ENCODE data around the gene EPHA3. TPM values are rescaled to one million over a fixed set of nuclear protein-coding genes. Genes with fewer than 3 reads are reported as not detected.

Gene EPHA3
- total and polyA plus RNA-seq, 2 of the 4 experiments (the other 2 are of a cell fraction), result 0.10 to 0.18 TPM

DNA sequence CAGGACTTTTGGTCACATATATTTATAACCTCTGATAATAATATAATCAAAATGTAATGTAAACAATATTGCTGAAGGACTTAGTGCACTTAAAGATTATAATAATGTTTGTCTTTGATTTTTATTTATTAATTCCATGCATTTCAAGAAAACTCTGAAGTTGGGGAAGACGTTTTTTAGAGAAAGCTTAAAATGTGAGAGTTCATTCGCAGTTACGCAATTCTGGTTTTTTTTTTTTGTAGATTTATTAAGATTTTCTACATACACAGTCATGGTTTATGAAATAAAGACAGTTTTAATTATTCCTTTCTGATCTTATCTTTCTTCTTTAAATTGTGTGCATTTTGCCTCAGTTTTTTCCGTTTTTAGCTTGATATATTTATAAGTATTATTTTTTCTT lies 204.7 kb downstream of the EPHA3 start:
- BruUV-seq (replicated peaks), result no TSS peak
- H2BK20ac ChIP-seq (ENCODE audit: low read depth, low read length), result no peak overlapping the region
- no peaks in the 10 kb centered on the region for H3K9me1 ChIP-seq (ENCODE audit: insufficient read depth, low read length)
- in situ Hi-C loops (cut with MboI; ENCODE audit: low sequenced_read_pairs), result no loop called here
- no peak overlapping the region for H3K27ac ChIP-seq (ENCODE audit: insufficient read depth, low read length)
- no peak overlapping the region for H3K56ac ChIP-seq (ENCODE audit: extremely low read depth, insufficient read depth, low read length)
- ATAC-seq (ENCODE audit: low read depth) (no peak), DNase-seq (no peak)
- no peak overlapping the region for H3K4ac ChIP-seq (ENCODE audit: low read depth, low read length)
- CTCF ChIA-PET, result interaction anchor here (0.6 kb wide), 1 partner anchor 1470 kb away, joined by 3 read pairs; no protein-coding TSS in a partner anchor
- no peak overlapping the region for H2BK5ac ChIP-seq (ENCODE audit: low read depth, low read length, poor library complexity, severe bottlenecking)
- H3K36me3 ChIP-seq (ENCODE audit: control insufficient read depth, insufficient read depth, low read length), result no peaks in the 10 kb centered on the region
- no peaks in the 10 kb centered on the region for H3K27me3 ChIP-seq (ENCODE audit: control insufficient read depth, insufficient read depth, low read length)
- no peaks in the 10 kb centered on the region for H3K79me1 ChIP-seq (ENCODE audit: low read depth in 1 of 2, low read length in 2 of 2)
- H3K9me3 ChIP-seq (ENCODE audit: control insufficient read depth, insufficient read depth, low read length), result no peaks in the 10 kb centered on the region
- peak; percentile 65 for TF ChIP-seq CEBPB (IDR thresholded peaks at IDR 0.05; ENCODE audit: low read depth, low read length)
- no peak for TF ChIP-seq SMC3 (IDR thresholded peaks at IDR 0.05; ENCODE audit: low read depth, low read length)
- H3K9ac ChIP-seq (ENCODE audit: low read depth, low read length), result no peak overlapping the region
- POLR2A ChIA-PET (ENCODE audit: unreplicated experiment), result no interaction called here
- no peak overlapping the region for H2AK9ac ChIP-seq (replicated peaks; ENCODE audit: low read depth, low read length, poor library complexity)
- H4K5ac ChIP-seq (ENCODE audit: low read depth, low read length), result no peak overlapping the region
- H2BK15ac ChIP-seq (ENCODE audit: low read depth, low read length), result no peak overlapping the region
- H3K4me2 ChIP-seq (ENCODE audit: low read depth, low read length), result no peak overlapping the region
- intact Hi-C loops (cut with micrococcal nuclease), result loop anchor here (10.0 kb wide), 1 partner anchor 533 kb away; no protein-coding TSS in a partner anchor
- no peaks in the 10 kb centered on the region for H4K20me1 ChIP-seq (ENCODE audit: insufficient read depth, low read length)
- H3K18ac ChIP-seq (ENCODE audit: low read depth, low read length), result no peak overlapping the region
- H2BK120ac ChIP-seq (ENCODE audit: low read depth, low read length), result no peak overlapping the region
- no CpG with 5 or more reads among the region's 4 CpGs for WGBS, 2 experiments (ENCODE audit: extremely low coverage in 2 of 2, insufficient read length in 1 of 2)
- no peaks in the 10 kb centered on the region for H3K4me1 ChIP-seq (ENCODE audit: control insufficient read depth, insufficient read depth, low read length)
- H3K4me3 ChIP-seq (ENCODE audit: insufficient read depth, low read depth, low read length), result no peak overlapping the region
- H2AFZ ChIP-seq (replicated peaks; ENCODE audit: low read length, poor library complexity), result no peak overlapping the region
- no peak overlapping the region for H3K23ac ChIP-seq (ENCODE audit: low read depth, low read length)
- no peak overlapping the region for H4K91ac ChIP-seq (ENCODE audit: insufficient read depth, low read depth, low read length)
- no peak overlapping the region for H2AK5ac ChIP-seq (ENCODE audit: low read depth, low read length)
- dilution Hi-C loops (cut with HindIII; ENCODE audit: low sequenced_read_pairs, unreplicated experiment), result no loop called here
- no peak overlapping the region for H3K14ac ChIP-seq (replicated peaks; ENCODE audit: low read depth, low read length)
- no peak overlapping the region for H4K8ac ChIP-seq (ENCODE audit: low read depth in 2 of 2, low read length in 2 of 2)
